HG03280 (cell line): Measurements from ENCODE around the gene SCUBE1.

Experiments used
- ATAC-seq: cut with Tn5 transposase; IDR thresholded peaks from one replicate; pipeline ENCODE4 v1.9.1; 2021; ENCODE audit warnings: mild to moderate bottlenecking, moderate library complexity; ENCODE audit not compliant: unreplicated experiment

Gene SCUBE1

GRCh38 chr22:43240614-43241013 lies 102.6 kb downstream of the SCUBE1 start:
- ATAC-seq: no peak

- no peak for ATAC-seq
These were observed 103.2 kb downstream of the SCUBE1 start for GRCh38 chr22:43239956-43240355.

GRCh38 chr22:43239193-43239780 lies 103.9 kb downstream of the SCUBE1 start:
- ATAC-seq: no peak

GRCh38 chr22:43238526-43239006 lies 104.6 kb downstream of the SCUBE1 start:
- no peak for ATAC-seq

- ATAC-seq: no peak
These were observed 105.9 kb downstream of the SCUBE1 start for GRCh38 chr22:43237280-43237679.

GRCh38 chr22:43236411-43237166 lies 106.6 kb downstream of the SCUBE1 start:
- no peak for ATAC-seq

GRCh38 chr22:43235445-43236409 lies 107.4 kb downstream of the SCUBE1 start:
- no peak for ATAC-seq

- no peak for ATAC-seq
These were observed 108.7 kb downstream of the SCUBE1 start for GRCh38 chr22:43234264-43234988.

GRCh38 chr22:43233529-43233928 lies 109.6 kb downstream of the SCUBE1 start:
- ATAC-seq: no peak

GRCh38 chr22:43232445-43232844 lies 110.7 kb downstream of the SCUBE1 start:
- no peak for ATAC-seq

GRCh38 chr22:43231724-43232034 lies 111.5 kb downstream of the SCUBE1 start:
- ATAC-seq: no peak

GRCh38 chr22:43230971-43231723 lies 112.0 kb downstream of the SCUBE1 start:
- no peak for ATAC-seq

GRCh38 chr22:43230571-43230970 lies 112.6 kb downstream of the SCUBE1 start:
- no peak for ATAC-seq

GRCh38 chr22:43228863-43229262 lies 114.3 kb downstream of the SCUBE1 start:
- ATAC-seq: no peak

GRCh38 chr22:43228330-43228729 lies 114.8 kb downstream of the SCUBE1 start:
- no peak for ATAC-seq

- ATAC-seq: no peak
These were observed 115.9 kb downstream of the SCUBE1 start for GRCh38 chr22:43227239-43227630.

- ATAC-seq: no peak
These were observed 116.6 kb downstream of the SCUBE1 start for GRCh38 chr22:43226377-43227238.

- no peak for ATAC-seq
These were observed 117.6 kb downstream of the SCUBE1 start for GRCh38 chr22:43225609-43226008.

- no peak for ATAC-seq
These were observed 120.2 kb downstream of the SCUBE1 start for GRCh38 chr22:43222987-43223386.
